ENCODE results near the gene PURB.
A peak's percentile ranks its signal among the peaks of the same experiment; 100 is the strongest.

The PURB gene

GRCh38 chr7:44852590-44852989 lies 32.7 kb downstream of the PURB start:
- Mint-ChIP-seq H3K27me3 (ENCODE audit: low read depth) (no peaks in the 10 kb centered on the region), H3K36me3 (ENCODE audit: low read depth) (no peaks in the 10 kb centered on the region), H3K4me1 (no peaks in the 10 kb centered on the region), H3K4me3 (no peak overlapping the region), H3K27ac (no peak overlapping the region), H3K9me3 (no peaks in the 10 kb centered on the region)
- TF ChIP-seq CTCF (IDR thresholded peaks at IDR 0.05; ENCODE audit: unreplicated experiment in 3 of 3) = no peak

DNA sequence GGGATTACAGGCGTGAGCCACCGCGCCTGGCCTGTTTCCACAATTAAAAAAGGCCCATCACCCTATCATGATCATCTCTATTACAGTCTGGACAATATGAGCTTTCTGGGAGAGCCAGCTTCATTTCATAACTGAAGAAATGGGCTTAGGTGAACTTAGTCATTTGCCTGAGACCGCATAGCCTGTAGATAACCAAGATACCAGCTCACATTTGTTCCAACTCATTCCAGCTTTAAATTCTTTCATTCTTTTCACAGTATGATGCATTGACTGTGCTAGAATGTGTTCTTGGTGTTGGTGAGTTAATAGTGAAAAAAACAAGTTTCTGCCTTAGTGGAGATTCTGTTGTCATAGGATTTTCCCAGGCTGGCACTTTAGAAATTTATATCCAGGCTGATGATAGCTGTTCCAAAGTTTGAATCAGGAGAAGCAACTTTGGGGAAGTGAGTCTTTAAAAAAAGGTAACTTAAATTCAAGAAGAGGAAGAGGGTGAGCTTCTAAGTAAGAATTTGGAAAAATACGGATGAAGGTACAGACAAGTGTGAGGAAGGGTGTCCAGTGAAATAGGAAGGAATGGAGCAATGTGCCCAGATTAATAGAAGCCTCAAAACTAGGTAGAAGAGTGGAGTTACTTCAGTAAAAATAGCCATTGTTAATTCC lies 35.3 kb downstream of the PURB start:
- Mint-ChIP-seq H3K27ac (peak overlapping the region; percentile 24 to 85 (median 76)), H3K4me3 (peak overlapping the region; percentile 86 to 88 (median 88)), H3K4me1 (peaks cover 17% of the 10 kb centered on the region), H3K27me3 (ENCODE audit: low read depth) (no peaks in the 10 kb centered on the region), H3K9me3 (no peaks in the 10 kb centered on the region), H3K36me3 (ENCODE audit: low read depth) (no peaks in the 10 kb centered on the region)
- TF ChIP-seq CTCF (IDR thresholded peaks at IDR 0.05; ENCODE audit: unreplicated experiment in 3 of 3) = no peak

GRCh38 chr7:44849259-44849884 lies 36.0 kb downstream of the PURB start:
- H3K9me3 Mint-ChIP-seq = no peaks in the 10 kb centered on the region
- no peaks in the 10 kb centered on the region for H3K36me3 Mint-ChIP-seq (ENCODE audit: low read depth)
- H3K27me3 Mint-ChIP-seq (ENCODE audit: low read depth) = no peaks in the 10 kb centered on the region
- peak overlapping the region; percentile 85 to 99 (median 93) for H3K27ac Mint-ChIP-seq
- peaks cover 24% of the 10 kb centered on the region for H3K4me1 Mint-ChIP-seq
- TF ChIP-seq CTCF (IDR thresholded peaks at IDR 0.05; ENCODE audit: unreplicated experiment in 3 of 3) = no peak
- H3K4me3 Mint-ChIP-seq = peak overlapping the region; percentile 86 to 88 (median 88)

GRCh38 chr7:44847920-44848634 lies 37.3 kb downstream of the PURB start, which contains the start of gene H2AZ2:
H2AZ2 (minus strand) TSS chr7:44848087; CDS start chr7:44847971, 116 bp downstream.
- H3K27me3 Mint-ChIP-seq (ENCODE audit: low read depth) = no peaks in the 10 kb centered on the region
- H3K9me3 Mint-ChIP-seq = no peaks in the 10 kb centered on the region
- TF ChIP-seq CTCF (IDR thresholded peaks at IDR 0.05; ENCODE audit: unreplicated experiment in 3 of 3) = peak in 2 of 3 experiments; percentile 15 to 23
- peak within 1 kb of the TSS; percentile 85 to 99 (median 98) for H3K27ac Mint-ChIP-seq
- peak within 1 kb of the TSS; percentile 94 to 98 (median 97) for H3K4me3 Mint-ChIP-seq
- H3K4me1 Mint-ChIP-seq = peaks cover 24% of the 10 kb centered on the region
- H3K36me3 Mint-ChIP-seq (ENCODE audit: low read depth) = no peaks in the 10 kb centered on the region

GRCh38 chr7:44847509-44847919 lies 37.8 kb downstream of the PURB start:
- no peaks in the 10 kb centered on the region for H3K27me3 Mint-ChIP-seq (ENCODE audit: low read depth)
- no peaks in the 10 kb centered on the region for H3K9me3 Mint-ChIP-seq
- peak overlapping the region; percentile 94 to 98 (median 97) for H3K4me3 Mint-ChIP-seq
- H3K27ac Mint-ChIP-seq = peak overlapping the region; percentile 85 to 99 (median 98)
- peak; percentile 87 to 97 (median 87) for TF ChIP-seq CTCF (IDR thresholded peaks at IDR 0.05; ENCODE audit: unreplicated experiment in 3 of 3)
- H3K4me1 Mint-ChIP-seq = peaks cover 24% of the 10 kb centered on the region
- peaks cover 3% of the 10 kb centered on the region for H3K36me3 Mint-ChIP-seq (ENCODE audit: low read depth)
